GM12878 (cell line): ENCODE measurements around the gene COMMD3. TPM values are rescaled to one million over a fixed set of nuclear protein-coding genes. Genes with fewer than 3 reads are reported as not detected.

Source experiments
- ATAC-seq: fragments of 200-7000 bp; cut with Tn5 transposase; 3 replicates; pipeline ENCODE4 v1.9.1; 2020; ENCODE audit warnings: mild to moderate bottlenecking, moderate library complexity
- BruUV-seq: library from RNA; stranded (reverse); fragments of 400-500 nt; replicated peaks from 2 replicates; lab custom pipeline; 2021; lab: Mats Ljungman, UMichigan
- CTCF ChIA-PET: fragments of 300-600 bp; sonication (Branson Sonifier 250); formaldehyde crosslinking; extraction: SDS; loops from one replicate; lab custom pipeline; 2021; ENCODE audit warnings: inconsistent platforms; lab: Yijun Ruan, JAX
- POLR2A ChIA-PET: fragments of 350-600 bp; formaldehyde crosslinking; extraction: SDS; loops from one replicate; lab custom pipeline; 2021; ENCODE audit warnings: inconsistent platforms; lab: Charles Lee
- RAD21 ChIA-PET: fragments of 300-600 bp; sonication (Branson Sonifier 250); formaldehyde crosslinking; loops from one replicate; lab custom pipeline; 2023; ENCODE audit warnings: antibody characterized with exemption; ENCODE audit not compliant: unreplicated experiment; lab: Charles Lee
- SMC1A ChIA-PET: fragments of 300-600 bp; sonication (Branson Sonifier 250); formaldehyde crosslinking; loops from one replicate; lab custom pipeline; 2023; ENCODE audit not compliant: unreplicated experiment, uncharacterized antibody; lab: Charles Lee
- DNase-seq: peaks from one replicate; pipeline ENCODE4 v3.0.0-alpha.2; 2011; ENCODE audit warnings: low read depth, low spot score
- FAIRE-seq: peaks from 3 replicates; lab custom pipeline; 2011; peaks lifted over from hg19 to GRCh38; lab: Jason Lieb, UNC
- H2AFZ ChIP-seq: 2 replicates; pipeline ENCODE4 v1.6.0; 2011; ENCODE audit warnings: low read depth, low read length, control low read depth; ENCODE audit not compliant: control insufficient read depth
- H3K27ac ChIP-seq: 2 replicates; pipeline ENCODE4 v1.5.1; 2011; ENCODE audit warnings: control low read depth; ENCODE audit not compliant: control insufficient read depth, insufficient read depth
- H3K27me3 ChIP-seq, 2 experiments: replicated peaks in 1 of 2; 2 replicates each; pipeline versions ENCODE4 v1.6.0 to v1.6.1; 2011; ENCODE audit warnings: low read length in 1 of 2; ENCODE audit not compliant: control insufficient read depth in 2 of 2, insufficient read depth in 2 of 2
- H3K36me3 ChIP-seq, 2 experiments: 2 replicates each; pipeline ENCODE4 v1.5.1; 2011; ENCODE audit warnings: low read length in 1 of 2; ENCODE audit not compliant: control insufficient read depth in 2 of 2, insufficient read depth in 2 of 2
- H3K4me1 ChIP-seq: 2 replicates; pipeline ENCODE4 v1.6.1; 2011; ENCODE audit warnings: mild to moderate bottlenecking, low read length, moderate library complexity, mixed read lengths; ENCODE audit not compliant: control insufficient read depth, insufficient read depth
- H3K4me2 ChIP-seq: 2 replicates; pipeline ENCODE4 v1.6.0; 2011; ENCODE audit warnings: control low read depth; ENCODE audit not compliant: control insufficient read depth, insufficient read depth
- H3K4me3 ChIP-seq: fragments of 200-600 bp; sonication (generic); 2 replicates; pipeline ENCODE4 v1.5.1; 2016
- H3K79me2 ChIP-seq: 2 replicates; pipeline ENCODE4 v1.6.0; 2011; ENCODE audit warnings: low read length; ENCODE audit not compliant: control insufficient read depth, insufficient read depth
- H3K9ac ChIP-seq: 2 replicates; pipeline ENCODE4 v1.8.0; 2011; ENCODE audit warnings: low read length, control low read depth, mixed read lengths; ENCODE audit not compliant: control insufficient read depth, insufficient read depth
- H3K9me3 ChIP-seq: replicated peaks from 3 replicates; pipeline ENCODE4 v1.5.1; 2011; ENCODE audit warnings: mild to moderate bottlenecking, low read length; ENCODE audit not compliant: control insufficient read depth, insufficient read depth
- H4K20me1 ChIP-seq: 2 replicates; pipeline ENCODE4 v1.6.0; 2011; ENCODE audit not compliant: control insufficient read depth, insufficient read depth
- BRCA1 ChIP-seq: IDR thresholded peaks from 2 replicates; pipeline ENCODE4 v1.6.1; 2011; ENCODE audit warnings: low read depth, low read length, improper control_type of control experiment
- CBFB ChIP-seq: IDR thresholded peaks from 2 replicates; pipeline ENCODE4 v1.6.1; 2016; ENCODE audit warnings: antibody characterized with exemption, low read depth
- CHD2 ChIP-seq: IDR thresholded peaks from 2 replicates; pipeline ENCODE4 v1.6.1; 2011; ENCODE audit warnings: low read depth, low read length, improper control_type of control experiment, borderline replicate concordance
- DPF2 ChIP-seq: fragments of 450-650 bp; IDR thresholded peaks from 2 replicates; pipeline ENCODE4 v1.6.1; 2017; ENCODE audit warnings: mild to moderate bottlenecking
- ELK1 ChIP-seq: IDR thresholded peaks from 2 replicates; pipeline ENCODE4 v1.6.1; 2012; ENCODE audit warnings: low read depth, low read length, improper control_type of control experiment
- EZH2 ChIP-seq: IDR thresholded peaks from 2 replicates; pipeline ENCODE4 v1.6.1; 2012; ENCODE audit warnings: low read depth, mild to moderate bottlenecking, control low read depth, inconsistent platforms, low read length, borderline replicate concordance; ENCODE audit not compliant: control insufficient read depth
- FOXK2 ChIP-seq: fragments of 450-650 bp; IDR thresholded peaks from 2 replicates; pipeline ENCODE4 v1.6.1; 2017; ENCODE audit warnings: mild to moderate bottlenecking, moderate library complexity
- MEF2A ChIP-seq: IDR thresholded peaks from 2 replicates; pipeline ENCODE4 v1.6.1; 2011; ENCODE audit warnings: low read depth, mild to moderate bottlenecking, low read length, moderate library complexity; ENCODE audit not compliant: insufficient read depth
- MTA3 ChIP-seq: IDR thresholded peaks from 2 replicates; pipeline ENCODE4 v1.6.1; 2012; ENCODE audit warnings: low read length, inconsistent platforms, borderline replicate concordance
- PML ChIP-seq: IDR thresholded peaks from 2 replicates; pipeline ENCODE4 v1.6.1; 2012; ENCODE audit warnings: low read length, inconsistent platforms
- POU2F2 ChIP-seq: IDR thresholded peaks from 3 replicates; pipeline ENCODE4 v1.6.1; 2011; ENCODE audit warnings: low read depth, mild to moderate bottlenecking, low read length, borderline replicate concordance
- SIX5 ChIP-seq: IDR thresholded peaks from 2 replicates; pipeline ENCODE4 v1.6.1; 2011; ENCODE audit warnings: mild to moderate bottlenecking, low read depth, low read length, moderate library complexity; ENCODE audit not compliant: severe bottlenecking
- SREBF1 ChIP-seq: IDR thresholded peaks from 2 replicates; pipeline ENCODE4 v1.6.1; 2012; ENCODE audit warnings: mild to moderate bottlenecking, low read length
- SREBF2 ChIP-seq: IDR thresholded peaks from 2 replicates; pipeline ENCODE4 v1.6.1; 2012; ENCODE audit warnings: mild to moderate bottlenecking, low read length
- TCF12 ChIP-seq: IDR thresholded peaks from 2 replicates; pipeline ENCODE4 v1.6.1; 2011; ENCODE audit warnings: low read depth, mild to moderate bottlenecking, low read length
- ZBTB11 ChIP-seq: fragments of 450-650 bp; formaldehyde crosslinking; IDR thresholded peaks from 2 replicates; pipeline ENCODE4 v1.5.0; 2022; ENCODE audit warnings: mild to moderate bottlenecking, missing genetic modification characterization
- ZBTB4 ChIP-seq: fragments of 450-650 bp; formaldehyde crosslinking; IDR thresholded peaks from 2 replicates; pipeline ENCODE4 v1.4.0; 2022; ENCODE audit warnings: mild to moderate bottlenecking, moderate library complexity
- WGBS: methylation state at CpG from one replicate; pipeline ENCODE4 v1.1.6; 2016; ENCODE audit warnings: low lambda C conversion rate; ENCODE audit not compliant: insufficient replicate concordance, insufficient coverage; ENCODE audit errors: missing lambda C conversion rate; 5-methylcytosine and 5-hydroxymethylcytosine counted together
- in situ Hi-C: fragments of 300-500 bp; cut with MboI; formaldehyde crosslinking; loops from 9 replicates; pipeline ENCODE4 v1.14.3; 2018; ENCODE audit warnings: mixed read lengths
- intact Hi-C: fragments of 100-400 bp; cut with micrococcal nuclease; formaldehyde crosslinking; loops from one replicate; pipeline ENCODE4 v1.14.2; 2022; ENCODE audit not compliant: unreplicated experiment
- polyA plus RNA-seq, 11 experiments: library from polyadenylated mRNA; depleted of rRNA in 4 of 11; unstranded in 6 of 11; stranded (reverse) in 5 of 11; fragments of >200 nt; fragmentation: Nextera tagmentation in 4 of 11; fragmentation: Illumina TruSeq in 1 of 11; extraction: Ambion mirVana in 4 of 11; extraction: Trizol in 1 of 11; gene quantifications; 1 replicate in 1 of 11; 2 replicates in 10 of 11; pipeline versions ENCODE4 v1.2.1 to v1.2.3, GENCODE V29; 2011 to 2016; ENCODE audit warnings: inconsistent platforms in 2 of 11, missing spikeins in 2 of 11, low read depth in 1 of 11
- total RNA-seq, 4 experiments: library from RNA; depleted of rRNA in 3 of 4; stranded (reverse); fragments of >200 nt in 3 of 4; fragmentation: Illumina TruSeq in 1 of 4; extraction: Trizol in 1 of 4; gene quantifications; 2 replicates each; pipeline versions ENCODE4 v1.2.1 to v1.2.3, GENCODE V29; 2013 to 2021
- TF ChIP-seq, protein P1 (sequence below): fragments of 450-650 bp; IDR thresholded peaks from 2 replicates; pipeline ENCODE4 v1.6.1; 2016; ENCODE audit warnings: mild to moderate bottlenecking

The COMMD3 gene
- total and polyA plus RNA-seq, 10 of the 15 experiments (the other 5 are each of a cell fraction or from before 2014, with no cell fraction given): 64.5 to 248 (median 84.4) TPM

GRCh38 chr10:22294694-22295093, 21.5 kb upstream of the COMMD3 start:
- POLR2A ChIA-PET: no interaction called here
- DNase-seq (no peak), FAIRE-seq (no peak), ATAC-seq (no peak)
- H3K4me2 ChIP-seq: no peak overlapping the region
- SMC1A ChIA-PET: no interaction called here
- CTCF ChIA-PET: no interaction called here
- no peak overlapping the region for H2AFZ ChIP-seq
- no peak overlapping the region for H3K9ac ChIP-seq
- H3K36me3 ChIP-seq: no peaks in the 10 kb centered on the region
- RAD21 ChIA-PET: no interaction called here
- no peaks in the 10 kb centered on the region for H4K20me1 ChIP-seq
- no peak overlapping the region for H3K4me3 ChIP-seq
- intact Hi-C loops: no loop called here
- no TSS peak for BruUV-seq
- H3K27ac ChIP-seq: no peak overlapping the region
- 18% methylated on average over 2 of the region's 2 CpGs for WGBS
- H3K79me2 ChIP-seq: no peaks in the 10 kb centered on the region
- no peaks in the 10 kb centered on the region for H3K9me3 ChIP-seq
- in situ Hi-C loops: no loop called here
- no peaks in the 10 kb centered on the region for H3K4me1 ChIP-seq
- no peaks in the 10 kb centered on the region for H3K27me3 ChIP-seq
- TF ChIP-seq SREBF1 (no peak), BRCA1 (no peak), ZBTB11 (CRISPR knock-in tag) (no peak), SIX5 (no peak), DPF2 (no peak), EZH2 (no peak), MEF2A (no peak), PML (no peak), MTA3 (no peak), CHD2 (no peak), ZBTB4 (CRISPR knock-in tag) (no peak), SREBF2 (no peak), POU2F2 (no peak), FOXK2 (no peak), CBFB (no peak), TCF12 (no peak), ELK1 (no peak)
- TF ChIP-seq, protein P1, sequence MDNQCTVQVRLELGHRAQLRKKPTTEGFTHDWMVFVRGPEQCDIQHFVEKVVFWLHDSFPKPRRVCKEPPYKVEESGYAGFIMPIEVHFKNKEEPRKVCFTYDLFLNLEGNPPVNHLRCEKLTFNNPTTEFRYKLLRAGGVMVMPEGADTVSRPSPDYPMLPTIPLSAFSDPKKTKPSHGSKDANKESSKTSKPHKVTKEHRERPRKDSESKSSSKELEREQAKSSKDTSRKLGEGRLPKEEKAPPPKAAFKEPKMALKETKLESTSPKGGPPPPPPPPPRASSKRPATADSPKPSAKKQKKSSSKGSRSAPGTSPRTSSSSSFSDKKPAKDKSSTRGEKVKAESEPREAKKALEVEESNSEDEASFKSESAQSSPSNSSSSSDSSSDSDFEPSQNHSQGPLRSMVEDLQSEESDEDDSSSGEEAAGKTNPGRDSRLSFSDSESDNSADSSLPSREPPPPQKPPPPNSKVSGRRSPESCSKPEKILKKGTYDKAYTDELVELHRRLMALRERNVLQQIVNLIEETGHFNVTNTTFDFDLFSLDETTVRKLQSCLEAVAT: no peak
